NB4 (cell line): ENCODE results near the gene TOMM5.
A peak's percentile ranks its signal among the peaks of the same experiment; 100 is the strongest.

ENCODE experiments used
- DNase-seq: peaks from one replicate; pipeline ENCODE4 v3.0.0; 2010; ENCODE audit warnings: low read depth
- H3K4me3 ChIP-seq: one replicate; pipeline ENCODE4 v1.5.1; 2011; ENCODE audit warnings: mild to moderate bottlenecking, low read depth, low read length, moderate library complexity
- MYC ChIP-seq: IDR thresholded peaks from 2 replicates; pipeline ENCODE4 v1.6.1; 2011; ENCODE audit warnings: low read depth, low read length
- POLR2A ChIP-seq: IDR thresholded peaks from 2 replicates; pipeline ENCODE4 v1.6.1; 2011; ENCODE audit warnings: mild to moderate bottlenecking; ENCODE audit not compliant: insufficient read length; ENCODE audit errors: extremely low read depth
- TF ChIP-seq, protein P1 (sequence below): IDR thresholded peaks from 2 replicates; pipeline ENCODE4 v1.6.1; 2011; ENCODE audit warnings: low read depth, low read length
- TF ChIP-seq, protein P2 (sequence below): IDR thresholded peaks from one replicate; pipeline ENCODE4 v1.5.1; 2012; ENCODE audit warnings: low read depth, low read length

TOMM5 gene

DNA sequence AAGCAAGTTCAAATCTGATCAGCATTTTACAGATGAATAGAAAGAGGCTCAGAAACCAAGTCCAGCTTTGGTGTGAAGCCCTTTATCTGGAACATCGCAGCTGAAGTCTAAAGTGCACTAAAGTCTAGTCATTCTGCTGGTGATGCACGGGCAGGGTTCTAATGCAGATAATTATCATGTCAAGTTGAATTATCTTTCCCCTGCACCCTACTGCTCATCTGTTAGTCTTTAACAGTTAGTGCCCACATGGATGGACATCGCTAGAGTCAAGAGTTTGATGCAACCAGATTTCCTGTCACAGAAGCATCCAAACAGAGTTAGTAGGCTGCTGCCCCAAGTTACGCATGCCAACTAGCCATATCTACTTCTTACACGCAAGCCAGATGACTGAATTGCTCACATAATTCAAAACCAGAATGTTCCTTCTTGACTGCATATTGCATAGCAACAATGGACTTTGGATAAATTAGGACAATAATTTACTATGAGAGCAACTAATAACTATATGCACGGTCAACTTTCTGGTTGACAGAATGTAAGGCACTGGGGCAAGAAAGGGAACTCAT, 1.6 kb upstream of the TOMM5 start:
- H3K4me3 ChIP-seq = no peak overlapping the region
- no peak for DNase-seq
- no peak for TF ChIP-seq MYC
- TF ChIP-seq, protein P1, sequence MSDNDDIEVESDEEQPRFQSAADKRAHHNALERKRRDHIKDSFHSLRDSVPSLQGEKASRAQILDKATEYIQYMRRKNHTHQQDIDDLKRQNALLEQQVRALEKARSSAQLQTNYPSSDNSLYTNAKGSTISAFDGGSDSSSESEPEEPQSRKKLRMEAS = no peak
- TF ChIP-seq, protein P2, sequence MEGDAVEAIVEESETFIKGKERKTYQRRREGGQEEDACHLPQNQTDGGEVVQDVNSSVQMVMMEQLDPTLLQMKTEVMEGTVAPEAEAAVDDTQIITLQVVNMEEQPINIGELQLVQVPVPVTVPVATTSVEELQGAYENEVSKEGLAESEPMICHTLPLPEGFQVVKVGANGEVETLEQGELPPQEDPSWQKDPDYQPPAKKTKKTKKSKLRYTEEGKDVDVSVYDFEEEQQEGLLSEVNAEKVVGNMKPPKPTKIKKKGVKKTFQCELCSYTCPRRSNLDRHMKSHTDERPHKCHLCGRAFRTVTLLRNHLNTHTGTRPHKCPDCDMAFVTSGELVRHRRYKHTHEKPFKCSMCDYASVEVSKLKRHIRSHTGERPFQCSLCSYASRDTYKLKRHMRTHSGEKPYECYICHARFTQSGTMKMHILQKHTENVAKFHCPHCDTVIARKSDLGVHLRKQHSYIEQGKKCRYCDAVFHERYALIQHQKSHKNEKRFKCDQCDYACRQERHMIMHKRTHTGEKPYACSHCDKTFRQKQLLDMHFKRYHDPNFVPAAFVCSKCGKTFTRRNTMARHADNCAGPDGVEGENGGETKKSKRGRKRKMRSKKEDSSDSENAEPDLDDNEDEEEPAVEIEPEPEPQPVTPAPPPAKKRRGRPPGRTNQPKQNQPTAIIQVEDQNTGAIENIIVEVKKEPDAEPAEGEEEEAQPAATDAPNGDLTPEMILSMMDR = no peak
- TF ChIP-seq POLR2A = no peak

DNA sequence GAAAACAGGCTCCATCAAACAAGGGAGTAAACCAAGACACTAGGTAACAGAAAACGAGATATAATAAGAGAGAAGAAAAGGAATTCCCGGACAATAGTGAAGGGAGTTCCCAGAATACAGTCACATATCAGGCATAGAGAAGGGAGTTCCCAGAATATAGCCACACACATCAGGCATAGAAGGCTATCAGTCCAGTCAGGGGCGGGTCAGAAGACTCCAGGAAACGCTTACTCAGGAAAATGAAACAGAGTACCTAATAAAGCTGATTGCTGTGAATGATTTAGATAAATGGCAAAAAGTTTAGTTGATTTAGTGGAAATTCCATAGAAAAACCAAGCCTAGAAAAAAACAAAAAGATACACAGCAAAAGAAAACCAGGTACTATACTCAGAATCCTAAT, 4.9 kb downstream of the TOMM5 start:
- H3K4me3 ChIP-seq = no peak overlapping the region
- no peak for TF ChIP-seq MYC
- TF ChIP-seq, protein P1 = no peak
- TF ChIP-seq POLR2A = no peak
- TF ChIP-seq, protein P2 = no peak
- DNase-seq = no peak

DNA sequence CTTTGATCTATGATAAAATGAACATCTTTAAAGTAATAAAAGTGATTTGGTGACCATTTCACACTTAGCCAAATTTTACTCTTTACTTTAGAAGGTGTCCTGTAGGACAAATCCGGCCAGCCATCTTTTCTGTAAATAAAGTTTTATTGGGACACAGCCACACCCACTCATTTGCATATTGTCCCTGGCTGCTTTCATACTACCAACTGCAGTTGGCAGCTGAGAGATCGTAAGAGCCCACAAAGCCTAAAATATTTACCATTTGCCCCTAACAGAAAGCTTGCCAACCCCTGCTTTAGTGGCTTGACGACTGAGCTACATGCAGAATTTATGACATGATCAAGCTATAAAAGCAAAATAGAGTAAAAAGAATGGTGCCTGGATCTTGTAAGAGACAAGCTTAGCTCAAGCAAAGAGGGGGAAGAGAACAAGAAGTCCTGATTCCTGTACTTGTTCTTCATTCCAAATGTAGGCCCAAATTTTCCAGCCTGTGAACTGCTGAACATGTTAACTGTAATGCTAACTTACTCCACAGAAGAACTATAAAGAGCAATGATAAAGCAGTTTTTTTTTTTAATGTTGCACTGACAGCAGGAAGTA, 8.8 kb downstream of the TOMM5 start:
- DNase-seq = no peak
- no peak for TF ChIP-seq POLR2A
- no peak for TF ChIP-seq MYC
- TF ChIP-seq, protein P1 = no peak
- TF ChIP-seq, protein P2 = no peak
- H3K4me3 ChIP-seq = no peak overlapping the region

DNA sequence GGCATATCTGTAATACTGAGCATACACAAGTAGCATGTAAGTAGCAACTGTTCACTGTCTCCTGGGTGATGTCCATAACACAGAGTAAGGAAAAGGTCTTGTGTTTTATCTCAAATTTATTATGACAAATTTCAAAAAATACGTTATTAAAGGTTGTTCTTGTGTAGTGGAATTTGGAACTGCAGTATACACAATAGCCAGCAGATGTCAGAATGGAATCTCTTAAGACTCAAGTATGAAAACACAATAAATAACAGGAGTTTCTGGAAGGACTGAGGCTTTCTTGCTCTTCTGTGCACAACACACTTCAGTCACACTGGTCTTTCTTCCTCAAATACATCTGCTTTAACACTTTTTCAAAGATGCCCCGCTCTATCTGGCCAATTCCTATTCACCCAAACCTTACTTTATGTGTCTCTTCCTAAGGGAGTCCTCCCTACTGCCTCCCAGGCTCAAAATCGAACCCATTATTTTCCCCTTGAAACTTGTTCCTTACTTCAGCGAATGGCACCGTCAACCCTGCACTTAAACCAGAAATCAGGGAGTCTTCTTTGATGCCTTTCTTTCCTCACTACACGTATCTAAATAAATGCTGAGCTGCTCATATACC, 9.7 kb downstream of the TOMM5 start:
- H3K4me3 ChIP-seq = no peak overlapping the region
- peak; percentile 54 for DNase-seq
- TF ChIP-seq POLR2A = no peak
- TF ChIP-seq, protein P1 = no peak
- TF ChIP-seq, protein P2 = peak; percentile 22

DNA sequence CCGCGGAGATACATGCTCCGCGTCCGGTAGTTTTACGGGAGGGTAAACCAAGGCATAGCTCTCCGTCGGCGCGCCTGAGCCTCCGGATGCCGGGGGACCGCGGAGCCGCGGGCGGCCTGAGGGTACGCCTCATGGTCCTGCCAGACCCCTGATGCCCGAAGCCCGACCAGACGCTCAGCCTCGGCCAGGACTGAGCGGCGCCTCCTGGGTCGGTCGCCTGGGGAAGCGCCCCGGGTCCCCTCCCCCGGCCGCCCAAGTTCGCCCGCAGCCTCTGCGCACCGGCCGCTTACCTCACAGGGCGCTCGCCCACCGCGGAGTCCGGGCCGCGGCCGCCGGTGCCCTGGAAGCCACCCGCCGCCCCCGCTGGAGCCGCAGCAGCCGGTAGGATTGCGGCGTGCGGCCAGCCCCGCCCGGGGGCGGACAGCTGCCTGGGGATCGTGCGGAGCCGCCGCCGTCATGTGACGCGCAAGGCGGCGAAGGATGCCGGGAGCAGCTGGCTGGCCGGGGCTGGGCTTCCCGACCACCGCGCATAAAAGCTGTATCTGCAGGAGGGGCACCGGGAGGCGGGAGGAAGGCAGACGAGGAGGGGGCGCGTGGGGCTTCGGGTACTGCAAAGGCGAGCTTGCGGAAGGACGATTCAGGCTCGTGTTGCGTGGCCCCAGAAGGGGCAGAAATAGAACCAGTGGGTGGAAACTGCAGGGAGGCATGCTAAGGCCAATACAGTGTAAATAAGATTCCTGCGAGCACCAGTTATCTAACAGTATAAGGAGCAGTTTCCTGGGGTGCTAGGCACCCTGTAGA, 16.3 kb downstream of the TOMM5 start, which contains the start of gene FBXO10:
Gene FBXO10, minus strand, starts transcription at position 460 of the 801 bp plus-strand sequence. CDS start 34,612 bp downstream, outside the sequence.
- no peak for DNase-seq
- no peak for TF ChIP-seq MYC
- TF ChIP-seq POLR2A = no peak
- TF ChIP-seq, protein P1 = no peak
- TF ChIP-seq, protein P2 = no peak
- H3K4me3 ChIP-seq = no peak within 1 kb of the TSS
